PC-9 (cell line): Measurements from ENCODE around the gene CHRM1. TPM values are rescaled to one million over a fixed set of nuclear protein-coding genes. Genes with fewer than 3 reads are reported as not detected.

Source experiments
- BruUV-seq: library from RNA; stranded (reverse); fragments of 400-500 nt; replicated peaks from 2 replicates; lab custom pipeline; 2021; lab: Mats Ljungman, UMichigan
- CTCF ChIA-PET: fragments of 300-600 bp; sonication (Branson Sonifier 250); formaldehyde crosslinking; loops from one replicate; lab custom pipeline; 2022; ENCODE audit warnings: antibody characterized with exemption; lab: Charles Lee
- POLR2A ChIA-PET: fragments of 300-600 bp; sonication (Branson Sonifier 250); formaldehyde crosslinking; loops from one replicate; lab custom pipeline; 2022; ENCODE audit warnings: antibody characterized with exemption; ENCODE audit not compliant: unreplicated experiment; lab: Charles Lee
- DNase-seq, 2 experiments: peaks; one replicate each; pipeline versions ENCODE4 v3.0.0 to v3.0.0-alpha.2; 2015 to 2022; ENCODE audit warnings: mixed read lengths in 1 of 2
- H2AFZ ChIP-seq: fragments of 200-600 bp; sonication (generic); 2 replicates; pipeline ENCODE4 v1.8.1; 2017; ENCODE audit warnings: antibody characterized with exemption
- H3F3A ChIP-seq: fragments of 200-600 bp; sonication (generic); 2 replicates; pipeline ENCODE4 v1.8.1; 2017; ENCODE audit warnings: antibody characterized with exemption, mild to moderate bottlenecking, low read depth; ENCODE audit not compliant: insufficient read depth
- H3K27ac ChIP-seq: fragments of 200-600 bp; sonication (generic); 2 replicates; pipeline ENCODE4 v1.6.1; 2016; ENCODE audit warnings: mixed run types
- H3K27me3 ChIP-seq: fragments of 200-600 bp; sonication (generic); 2 replicates; pipeline ENCODE4 v1.6.1; 2016; ENCODE audit warnings: low read depth, mixed run types; ENCODE audit not compliant: insufficient read depth
- H3K36me3 ChIP-seq: fragments of 200-600 bp; sonication (generic); 2 replicates; pipeline ENCODE4 v1.6.1; 2016; ENCODE audit warnings: low read depth, mixed run types
- H3K4me1 ChIP-seq: fragments of 200-600 bp; sonication (generic); replicated peaks from 2 replicates; pipeline ENCODE4 v1.6.1; 2016; ENCODE audit warnings: mixed run types; ENCODE audit not compliant: insufficient read depth
- H3K4me2 ChIP-seq: fragments of 200-600 bp; sonication (generic); 2 replicates; pipeline ENCODE4 v1.6.1; 2017; ENCODE audit warnings: mixed run types
- H3K4me3 ChIP-seq: fragments of 200-600 bp; sonication (generic); 2 replicates; pipeline ENCODE4 v1.6.1; 2016; ENCODE audit warnings: mixed run types
- H3K79me2 ChIP-seq: fragments of 200-600 bp; sonication (generic); 2 replicates; pipeline ENCODE4 v1.6.1; 2017; ENCODE audit warnings: low read depth, mixed run types
- H3K9me2 ChIP-seq: fragments of 200-600 bp; sonication (generic); 2 replicates; pipeline ENCODE4 v1.8.1; 2017; ENCODE audit warnings: mild to moderate bottlenecking; ENCODE audit not compliant: insufficient read depth
- H3K9me3 ChIP-seq: fragments of 200-600 bp; sonication (generic); 2 replicates; pipeline ENCODE4 v1.8.1; 2016; ENCODE audit warnings: low read depth; ENCODE audit not compliant: insufficient read depth
- H4K20me1 ChIP-seq: fragments of 200-600 bp; sonication (generic); 2 replicates; pipeline ENCODE4 v1.8.1; 2017; ENCODE audit not compliant: insufficient read depth
- EZH2 ChIP-seq: fragments of 200-600 bp; sonication (generic); IDR thresholded peaks from 2 replicates; pipeline ENCODE4 v1.8.0; 2017; ENCODE audit warnings: antibody characterized with exemption, low read depth
- intact Hi-C: fragments of 100-400 bp; cut with micrococcal nuclease; formaldehyde crosslinking; loops from one replicate; pipeline ENCODE4 v1.10.0; 2022; ENCODE audit not compliant: unreplicated experiment
- total RNA-seq: library from RNA; stranded (reverse); gene quantifications from 2 replicates; pipeline ENCODE4 v1.2.3, GENCODE V29; 2021
- TF ChIP-seq, protein P1 (sequence below): fragments of 200-600 bp; sonication (generic); conservative IDR thresholded peaks from 2 replicates; pipeline ENCODE4 v1.6.1; 2017; ENCODE audit warnings: mixed run types, antibody characterized with exemption, mild to moderate bottlenecking, moderate library complexity

Gene CHRM1
- total RNA-seq, 1 experiment from 2014 or later = not detected

DNA sequence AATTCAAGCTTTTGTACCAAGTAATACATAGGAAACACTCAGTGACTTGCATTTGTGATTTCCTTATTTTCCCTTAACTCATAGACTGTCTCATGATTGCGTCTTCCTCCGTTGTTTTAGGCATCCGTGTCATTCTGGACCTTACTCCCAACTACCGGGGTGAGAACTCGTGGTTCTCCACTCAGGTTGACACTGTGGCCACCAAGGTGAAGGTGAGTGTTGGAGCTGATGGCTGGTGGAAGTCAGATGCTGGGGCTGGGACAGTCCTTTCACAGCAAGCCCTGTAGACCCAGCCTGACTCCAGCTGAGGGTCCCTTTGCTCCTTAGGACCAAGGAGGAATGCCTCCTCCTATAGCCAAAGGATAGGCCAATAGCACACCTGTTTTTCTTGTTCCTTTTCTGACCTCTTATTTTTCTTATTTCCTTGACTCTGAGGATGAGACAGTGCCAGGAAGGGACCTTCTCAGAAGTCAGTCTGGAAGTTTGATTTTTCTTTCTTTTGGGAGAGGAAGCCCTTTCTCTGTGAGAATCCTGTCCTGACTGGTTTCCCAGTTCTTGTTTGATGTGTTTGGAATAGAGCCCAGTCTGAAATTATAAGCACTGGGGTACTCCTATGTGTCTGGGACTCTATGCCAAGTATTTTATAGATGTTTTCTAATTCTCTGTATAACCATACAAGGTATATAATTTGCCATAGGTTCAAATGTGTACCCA lies 38.2 kb downstream of the CHRM1 start:
- H3K4me3 ChIP-seq = peak overlapping the region; percentile 69
- peaks cover 61% of the 10 kb centered on the region for H3K36me3 ChIP-seq
- POLR2A ChIA-PET = interaction anchor here (0.6 kb wide), 1 partner anchor 16 kb away, joined by 5 read pairs; no protein-coding TSS in a partner anchor
- H3K4me1 ChIP-seq = peaks cover 51% of the 10 kb centered on the region
- TF ChIP-seq, protein P1, sequence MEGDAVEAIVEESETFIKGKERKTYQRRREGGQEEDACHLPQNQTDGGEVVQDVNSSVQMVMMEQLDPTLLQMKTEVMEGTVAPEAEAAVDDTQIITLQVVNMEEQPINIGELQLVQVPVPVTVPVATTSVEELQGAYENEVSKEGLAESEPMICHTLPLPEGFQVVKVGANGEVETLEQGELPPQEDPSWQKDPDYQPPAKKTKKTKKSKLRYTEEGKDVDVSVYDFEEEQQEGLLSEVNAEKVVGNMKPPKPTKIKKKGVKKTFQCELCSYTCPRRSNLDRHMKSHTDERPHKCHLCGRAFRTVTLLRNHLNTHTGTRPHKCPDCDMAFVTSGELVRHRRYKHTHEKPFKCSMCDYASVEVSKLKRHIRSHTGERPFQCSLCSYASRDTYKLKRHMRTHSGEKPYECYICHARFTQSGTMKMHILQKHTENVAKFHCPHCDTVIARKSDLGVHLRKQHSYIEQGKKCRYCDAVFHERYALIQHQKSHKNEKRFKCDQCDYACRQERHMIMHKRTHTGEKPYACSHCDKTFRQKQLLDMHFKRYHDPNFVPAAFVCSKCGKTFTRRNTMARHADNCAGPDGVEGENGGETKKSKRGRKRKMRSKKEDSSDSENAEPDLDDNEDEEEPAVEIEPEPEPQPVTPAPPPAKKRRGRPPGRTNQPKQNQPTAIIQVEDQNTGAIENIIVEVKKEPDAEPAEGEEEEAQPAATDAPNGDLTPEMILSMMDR = no peak
- no peak for TF ChIP-seq EZH2
- CTCF ChIA-PET = no interaction called here
- H3K27me3 ChIP-seq = no peaks in the 10 kb centered on the region
- H3K9me2 ChIP-seq = no peaks in the 10 kb centered on the region
- peaks cover 88% of the 10 kb centered on the region for H3K79me2 ChIP-seq
- peak overlapping the region; percentile 99 for H3K4me2 ChIP-seq
- peaks cover 58% of the 10 kb centered on the region for H4K20me1 ChIP-seq
- intact Hi-C loops = loop anchor here (5.0 kb wide), 4 partner anchors 96 to 486 kb away; partner anchors contain the start of genes EML3, HNRNPUL2, ROM1 and TMEM179B
- H2AFZ ChIP-seq = no peak overlapping the region
- peaks cover 94% of the 10 kb centered on the region for H3F3A ChIP-seq
- peak overlapping the region; percentile 96 for H3K27ac ChIP-seq
- DNase-seq = no peak
- BruUV-seq = no TSS peak
- H3K9me3 ChIP-seq = no peaks in the 10 kb centered on the region

DNA sequence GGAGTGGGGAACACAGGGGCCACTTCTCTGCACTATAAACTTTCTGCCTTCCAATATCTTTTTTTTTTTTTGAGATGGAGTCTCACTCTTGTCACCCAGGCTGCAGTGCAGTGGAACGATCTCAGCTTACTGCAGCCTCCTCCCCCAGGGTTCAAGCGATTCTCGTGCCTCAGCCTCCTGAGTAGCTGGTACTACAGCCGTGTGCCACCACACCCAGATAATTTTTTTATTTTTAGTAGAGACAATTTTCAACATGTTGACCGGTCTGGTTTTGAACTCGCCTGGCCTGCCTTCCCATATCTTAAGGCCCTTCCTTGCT lies 38.8 kb downstream of the CHRM1 start:
- BruUV-seq = no TSS peak
- Histone ChIP-seq H3K27ac (peak overlapping the region; percentile 96), H3K79me2 (peaks cover 90% of the 10 kb centered on the region), H4K20me1 (peaks cover 53% of the 10 kb centered on the region), H3K36me3 (peaks cover 59% of the 10 kb centered on the region), H3K9me3 (no peaks in the 10 kb centered on the region), H3K9me2 (no peaks in the 10 kb centered on the region), H3K27me3 (no peaks in the 10 kb centered on the region), H2AFZ (no peak overlapping the region), H3K4me2 (peak overlapping the region; percentile 99), H3F3A (peaks cover 91% of the 10 kb centered on the region), H3K4me1 (peaks cover 51% of the 10 kb centered on the region), H3K4me3 (peak overlapping the region; percentile 69)
- intact Hi-C loops = loop anchor here (5.0 kb wide), 4 partner anchors 95 to 485 kb away; partner anchors contain the start of genes EML3, HNRNPUL2, ROM1 and TMEM179B
- ChIA-PET POLR2A (interaction anchor here (0.6 to 0.9 kb wide), 2 partner anchors 27 to 343 kb away, joined by 3 to 4 read pairs; no protein-coding TSS in a partner anchor), CTCF (interaction anchor here (0.6 kb wide), 1 partner anchor 457 kb away, joined by 8 read pairs; no protein-coding TSS in a partner anchor)
- TF ChIP-seq EZH2 = no peak
- TF ChIP-seq, protein P1 = no peak
- DNase-seq = no peak

DNA sequence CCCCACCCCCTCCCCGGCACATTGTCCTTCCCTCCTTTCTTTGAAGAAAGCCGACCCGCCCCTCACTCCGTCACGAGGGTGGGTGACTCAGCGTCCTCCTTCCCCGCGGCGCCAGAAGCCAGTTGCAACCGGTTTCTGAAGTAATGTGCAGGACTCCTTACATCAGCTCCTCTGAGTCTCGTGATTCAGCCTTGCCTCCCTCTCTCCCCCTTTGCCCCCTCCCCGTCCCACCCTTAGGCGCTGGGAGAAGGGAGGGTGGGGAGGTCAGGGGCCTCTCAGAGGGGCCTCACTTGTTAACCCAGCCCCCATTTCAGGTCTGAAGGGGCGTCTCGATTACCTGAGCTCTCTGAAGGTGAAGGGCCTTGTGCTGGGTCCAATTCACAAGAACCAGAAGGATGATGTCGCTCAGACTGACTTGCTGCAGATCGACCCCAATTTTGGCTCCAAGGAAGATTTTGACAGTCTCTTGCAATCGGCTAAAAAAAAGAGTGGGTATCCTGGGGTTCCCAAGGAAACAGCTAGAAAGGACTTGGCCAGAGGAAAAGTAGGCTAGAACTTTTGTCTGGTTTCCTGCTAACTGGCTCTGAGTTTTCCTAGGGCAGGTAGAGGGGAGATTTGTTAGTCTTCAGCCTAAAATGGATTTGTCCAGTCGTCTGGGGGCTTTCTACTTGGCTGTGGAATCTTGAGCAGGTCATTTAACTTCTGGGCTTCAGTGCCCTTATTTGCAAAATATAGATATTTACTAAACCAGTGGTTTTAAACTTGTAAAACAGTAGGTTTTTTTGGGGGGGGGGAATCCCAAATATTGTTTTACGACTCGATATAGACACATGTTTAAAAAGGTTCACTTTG lies 39.4 kb downstream of the CHRM1 start:
- peak overlapping the region; percentile 99 for H3K4me2 ChIP-seq
- H3K4me3 ChIP-seq = peak overlapping the region; percentile 69
- peaks cover 53% of the 10 kb centered on the region for H3K36me3 ChIP-seq
- peak; percentile 95 to 96 for DNase-seq
- no peak for TF ChIP-seq EZH2
- TF ChIP-seq, protein P1 = no peak
- peaks cover 89% of the 10 kb centered on the region for H3F3A ChIP-seq
- intact Hi-C loops = loop anchor here (1.0 to 5.0 kb wide), 6 partner anchors 41 to 485 kb away; partner anchors contain the start of genes EML3, HNRNPUL2, ROM1 and TMEM179B
- H4K20me1 ChIP-seq = peaks cover 47% of the 10 kb centered on the region
- H3K27me3 ChIP-seq = no peaks in the 10 kb centered on the region
- TSS peak; percentile 45 for BruUV-seq
- H2AFZ ChIP-seq = no peak overlapping the region
- peaks cover 90% of the 10 kb centered on the region for H3K79me2 ChIP-seq
- no peaks in the 10 kb centered on the region for H3K9me2 ChIP-seq
- no peaks in the 10 kb centered on the region for H3K9me3 ChIP-seq
- H3K4me1 ChIP-seq = peaks cover 51% of the 10 kb centered on the region
- ChIA-PET CTCF (interaction anchor here (0.6 to 1.9 kb wide), 4 partner anchors 42 to 456 kb away, joined by 3 to 8 read pairs (median 5); partner anchors contain the start of genes TUT1 and ZBTB3), POLR2A (interaction anchor here (0.5 to 1.4 kb wide), 7 partner anchors 8 to 686 kb away, joined by 3 to 10 read pairs (median 4); partner anchors contain the start of gene TUT1)
- peak overlapping the region; percentile 96 for H3K27ac ChIP-seq
